Measurements from ENCODE around the gene TUBGCP2.

DNA sequence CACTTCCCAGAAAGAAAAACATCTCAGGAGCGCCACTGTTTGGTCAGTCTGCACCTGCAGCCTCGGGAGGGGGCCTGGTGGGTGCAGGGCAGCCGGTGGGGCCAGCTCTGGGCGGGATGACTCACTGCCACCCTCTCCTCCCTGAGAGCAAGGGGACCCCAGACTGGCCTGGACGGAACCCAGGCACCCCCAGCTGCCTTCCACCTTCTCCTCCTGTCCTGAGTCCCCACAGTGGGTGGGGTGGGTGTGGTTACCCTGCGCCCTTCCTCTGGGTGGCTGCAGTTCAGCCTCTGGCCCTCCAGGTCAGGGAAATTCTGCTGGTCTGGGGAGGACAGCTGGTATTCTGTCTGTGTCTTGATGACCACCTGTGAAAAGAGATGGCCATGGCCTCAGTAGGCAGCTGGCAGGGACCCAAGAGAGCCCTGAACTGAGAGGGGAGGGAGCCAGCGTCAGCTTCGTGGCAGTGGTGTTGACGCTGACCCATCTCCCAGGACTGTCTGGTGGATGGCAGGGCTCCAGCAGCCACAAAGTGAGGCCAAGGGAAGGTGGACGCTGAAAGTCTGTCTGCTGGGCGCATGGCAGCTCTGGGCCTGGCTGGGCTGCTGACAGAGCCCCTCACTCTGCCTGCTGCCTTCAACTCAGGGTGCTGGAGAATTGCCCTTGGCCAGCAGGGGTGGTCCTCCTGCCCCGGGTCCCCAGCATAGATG lies 19.1 kb upstream of the TUBGCP2 start:
- TF ChIP-seq, protein P1, sequence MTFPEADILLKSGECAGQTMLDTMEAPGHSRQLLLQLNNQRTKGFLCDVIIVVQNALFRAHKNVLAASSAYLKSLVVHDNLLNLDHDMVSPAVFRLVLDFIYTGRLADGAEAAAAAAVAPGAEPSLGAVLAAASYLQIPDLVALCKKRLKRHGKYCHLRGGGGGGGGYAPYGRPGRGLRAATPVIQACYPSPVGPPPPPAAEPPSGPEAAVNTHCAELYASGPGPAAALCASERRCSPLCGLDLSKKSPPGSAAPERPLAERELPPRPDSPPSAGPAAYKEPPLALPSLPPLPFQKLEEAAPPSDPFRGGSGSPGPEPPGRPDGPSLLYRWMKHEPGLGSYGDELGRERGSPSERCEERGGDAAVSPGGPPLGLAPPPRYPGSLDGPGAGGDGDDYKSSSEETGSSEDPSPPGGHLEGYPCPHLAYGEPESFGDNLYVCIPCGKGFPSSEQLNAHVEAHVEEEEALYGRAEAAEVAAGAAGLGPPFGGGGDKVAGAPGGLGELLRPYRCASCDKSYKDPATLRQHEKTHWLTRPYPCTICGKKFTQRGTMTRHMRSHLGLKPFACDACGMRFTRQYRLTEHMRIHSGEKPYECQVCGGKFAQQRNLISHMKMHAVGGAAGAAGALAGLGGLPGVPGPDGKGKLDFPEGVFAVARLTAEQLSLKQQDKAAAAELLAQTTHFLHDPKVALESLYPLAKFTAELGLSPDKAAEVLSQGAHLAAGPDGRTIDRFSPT (tag by site-specific recombination; IDR thresholded peaks at IDR 0.05), result no peak
- TF ChIP-seq, protein P2, sequence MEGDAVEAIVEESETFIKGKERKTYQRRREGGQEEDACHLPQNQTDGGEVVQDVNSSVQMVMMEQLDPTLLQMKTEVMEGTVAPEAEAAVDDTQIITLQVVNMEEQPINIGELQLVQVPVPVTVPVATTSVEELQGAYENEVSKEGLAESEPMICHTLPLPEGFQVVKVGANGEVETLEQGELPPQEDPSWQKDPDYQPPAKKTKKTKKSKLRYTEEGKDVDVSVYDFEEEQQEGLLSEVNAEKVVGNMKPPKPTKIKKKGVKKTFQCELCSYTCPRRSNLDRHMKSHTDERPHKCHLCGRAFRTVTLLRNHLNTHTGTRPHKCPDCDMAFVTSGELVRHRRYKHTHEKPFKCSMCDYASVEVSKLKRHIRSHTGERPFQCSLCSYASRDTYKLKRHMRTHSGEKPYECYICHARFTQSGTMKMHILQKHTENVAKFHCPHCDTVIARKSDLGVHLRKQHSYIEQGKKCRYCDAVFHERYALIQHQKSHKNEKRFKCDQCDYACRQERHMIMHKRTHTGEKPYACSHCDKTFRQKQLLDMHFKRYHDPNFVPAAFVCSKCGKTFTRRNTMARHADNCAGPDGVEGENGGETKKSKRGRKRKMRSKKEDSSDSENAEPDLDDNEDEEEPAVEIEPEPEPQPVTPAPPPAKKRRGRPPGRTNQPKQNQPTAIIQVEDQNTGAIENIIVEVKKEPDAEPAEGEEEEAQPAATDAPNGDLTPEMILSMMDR (tag by site-specific recombination; IDR thresholded peaks at IDR 0.05), result no peak
- TF ChIP-seq, protein P3, sequence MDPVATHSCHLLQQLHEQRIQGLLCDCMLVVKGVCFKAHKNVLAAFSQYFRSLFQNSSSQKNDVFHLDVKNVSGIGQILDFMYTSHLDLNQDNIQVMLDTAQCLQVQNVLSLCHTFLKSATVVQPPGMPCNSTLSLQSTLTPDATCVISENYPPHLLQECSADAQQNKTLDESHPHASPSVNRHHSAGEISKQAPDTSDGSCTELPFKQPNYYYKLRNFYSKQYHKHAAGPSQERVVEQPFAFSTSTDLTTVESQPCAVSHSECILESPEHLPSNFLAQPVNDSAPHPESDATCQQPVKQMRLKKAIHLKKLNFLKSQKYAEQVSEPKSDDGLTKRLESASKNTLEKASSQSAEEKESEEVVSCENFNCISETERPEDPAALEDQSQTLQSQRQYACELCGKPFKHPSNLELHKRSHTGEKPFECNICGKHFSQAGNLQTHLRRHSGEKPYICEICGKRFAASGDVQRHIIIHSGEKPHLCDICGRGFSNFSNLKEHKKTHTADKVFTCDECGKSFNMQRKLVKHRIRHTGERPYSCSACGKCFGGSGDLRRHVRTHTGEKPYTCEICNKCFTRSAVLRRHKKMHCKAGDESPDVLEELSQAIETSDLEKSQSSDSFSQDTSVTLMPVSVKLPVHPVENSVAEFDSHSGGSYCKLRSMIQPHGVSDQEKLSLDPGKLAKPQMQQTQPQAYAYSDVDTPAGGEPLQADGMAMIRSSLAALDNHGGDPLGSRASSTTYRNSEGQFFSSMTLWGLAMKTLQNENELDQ (tag by site-specific recombination; IDR thresholded peaks at IDR 0.05; ENCODE audit: low read depth), result no peak
- TF ChIP-seq RBAK (tag by site-specific recombination; IDR thresholded peaks at IDR 0.05), result no peak
- TF ChIP-seq YY1 (tag by site-specific recombination; IDR thresholded peaks at IDR 0.05), result no peak
- TF ChIP-seq, protein P4, sequence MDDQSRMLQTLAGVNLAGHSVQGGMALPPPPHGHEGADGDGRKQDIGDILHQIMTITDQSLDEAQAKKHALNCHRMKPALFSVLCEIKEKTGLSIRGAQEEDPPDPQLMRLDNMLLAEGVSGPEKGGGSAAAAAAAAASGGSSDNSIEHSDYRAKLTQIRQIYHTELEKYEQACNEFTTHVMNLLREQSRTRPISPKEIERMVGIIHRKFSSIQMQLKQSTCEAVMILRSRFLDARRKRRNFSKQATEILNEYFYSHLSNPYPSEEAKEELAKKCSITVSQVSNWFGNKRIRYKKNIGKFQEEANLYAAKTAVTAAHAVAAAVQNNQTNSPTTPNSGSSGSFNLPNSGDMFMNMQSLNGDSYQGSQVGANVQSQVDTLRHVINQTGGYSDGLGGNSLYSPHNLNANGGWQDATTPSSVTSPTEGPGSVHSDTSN (CRISPR knock-in tag; IDR thresholded peaks at IDR 0.05), result no peak
- no peak for TF ChIP-seq ZNF155 (tag by site-specific recombination; IDR thresholded peaks at IDR 0.05)
- TF ChIP-seq ZNF585B (tag by site-specific recombination; IDR thresholded peaks at IDR 0.05), result no peak
- no peak for TF ChIP-seq ZNF132 (tag by site-specific recombination; IDR thresholded peaks at IDR 0.05; ENCODE audit: borderline replicate concordance)
- TF ChIP-seq ZNF514 (tag by site-specific recombination; IDR thresholded peaks at IDR 0.05), result no peak
- TF ChIP-seq, protein P5, sequence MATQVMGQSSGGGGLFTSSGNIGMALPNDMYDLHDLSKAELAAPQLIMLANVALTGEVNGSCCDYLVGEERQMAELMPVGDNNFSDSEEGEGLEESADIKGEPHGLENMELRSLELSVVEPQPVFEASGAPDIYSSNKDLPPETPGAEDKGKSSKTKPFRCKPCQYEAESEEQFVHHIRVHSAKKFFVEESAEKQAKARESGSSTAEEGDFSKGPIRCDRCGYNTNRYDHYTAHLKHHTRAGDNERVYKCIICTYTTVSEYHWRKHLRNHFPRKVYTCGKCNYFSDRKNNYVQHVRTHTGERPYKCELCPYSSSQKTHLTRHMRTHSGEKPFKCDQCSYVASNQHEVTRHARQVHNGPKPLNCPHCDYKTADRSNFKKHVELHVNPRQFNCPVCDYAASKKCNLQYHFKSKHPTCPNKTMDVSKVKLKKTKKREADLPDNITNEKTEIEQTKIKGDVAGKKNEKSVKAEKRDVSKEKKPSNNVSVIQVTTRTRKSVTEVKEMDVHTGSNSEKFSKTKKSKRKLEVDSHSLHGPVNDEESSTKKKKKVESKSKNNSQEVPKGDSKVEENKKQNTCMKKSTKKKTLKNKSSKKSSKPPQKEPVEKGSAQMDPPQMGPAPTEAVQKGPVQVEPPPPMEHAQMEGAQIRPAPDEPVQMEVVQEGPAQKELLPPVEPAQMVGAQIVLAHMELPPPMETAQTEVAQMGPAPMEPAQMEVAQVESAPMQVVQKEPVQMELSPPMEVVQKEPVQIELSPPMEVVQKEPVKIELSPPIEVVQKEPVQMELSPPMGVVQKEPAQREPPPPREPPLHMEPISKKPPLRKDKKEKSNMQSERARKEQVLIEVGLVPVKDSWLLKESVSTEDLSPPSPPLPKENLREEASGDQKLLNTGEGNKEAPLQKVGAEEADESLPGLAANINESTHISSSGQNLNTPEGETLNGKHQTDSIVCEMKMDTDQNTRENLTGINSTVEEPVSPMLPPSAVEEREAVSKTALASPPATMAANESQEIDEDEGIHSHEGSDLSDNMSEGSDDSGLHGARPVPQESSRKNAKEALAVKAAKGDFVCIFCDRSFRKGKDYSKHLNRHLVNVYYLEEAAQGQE (tag by site-specific recombination; IDR thresholded peaks at IDR 0.05), result no peak
- no peak for TF ChIP-seq ZNF416 (tag by site-specific recombination; IDR thresholded peaks at IDR 0.05)
- TF ChIP-seq ZNF529 (tag by site-specific recombination; IDR thresholded peaks at IDR 0.05; ENCODE audit: insufficient replicate concordance), result no peak

All from HEK293 (cell line).